Measurements from ENCODE around the gene SLC4A2.

DNA sequence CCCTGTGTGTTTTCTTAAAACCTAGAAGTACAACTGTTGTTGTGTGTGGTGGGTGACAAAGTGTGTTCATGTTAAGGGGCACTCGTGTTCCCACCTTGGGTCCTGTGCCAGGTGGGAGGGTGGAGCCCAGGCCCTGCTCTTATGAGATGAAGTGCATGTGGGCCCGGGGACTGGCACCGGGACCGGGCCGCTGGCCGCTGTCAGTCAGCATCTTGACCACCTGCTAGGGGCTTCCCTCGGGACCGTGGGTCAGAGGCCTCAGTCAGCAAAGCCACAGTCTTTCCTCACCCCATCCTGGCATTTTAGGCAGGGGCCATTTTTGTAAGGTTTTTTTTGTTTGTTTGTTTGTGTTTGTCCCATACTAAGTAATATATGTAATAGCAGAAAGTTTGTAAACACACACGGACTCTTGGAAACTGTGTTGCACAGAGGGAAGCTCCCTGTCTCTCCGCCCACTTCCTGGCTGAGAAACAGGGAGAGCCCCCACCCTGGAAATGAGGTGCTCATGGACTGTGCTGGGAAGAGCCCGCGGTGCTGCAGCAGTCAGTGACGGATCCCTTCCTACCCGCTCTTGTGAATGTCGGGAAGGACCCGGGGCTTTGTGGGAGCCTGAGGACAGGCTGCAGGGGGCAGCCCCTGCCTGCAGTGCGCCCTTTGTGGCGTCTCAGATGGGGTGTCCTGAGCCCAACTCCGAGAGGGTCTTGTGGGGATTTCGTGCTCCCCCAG lies 40.3 kb downstream of the SLC4A2 start:
- TF ChIP-seq, protein P1, sequence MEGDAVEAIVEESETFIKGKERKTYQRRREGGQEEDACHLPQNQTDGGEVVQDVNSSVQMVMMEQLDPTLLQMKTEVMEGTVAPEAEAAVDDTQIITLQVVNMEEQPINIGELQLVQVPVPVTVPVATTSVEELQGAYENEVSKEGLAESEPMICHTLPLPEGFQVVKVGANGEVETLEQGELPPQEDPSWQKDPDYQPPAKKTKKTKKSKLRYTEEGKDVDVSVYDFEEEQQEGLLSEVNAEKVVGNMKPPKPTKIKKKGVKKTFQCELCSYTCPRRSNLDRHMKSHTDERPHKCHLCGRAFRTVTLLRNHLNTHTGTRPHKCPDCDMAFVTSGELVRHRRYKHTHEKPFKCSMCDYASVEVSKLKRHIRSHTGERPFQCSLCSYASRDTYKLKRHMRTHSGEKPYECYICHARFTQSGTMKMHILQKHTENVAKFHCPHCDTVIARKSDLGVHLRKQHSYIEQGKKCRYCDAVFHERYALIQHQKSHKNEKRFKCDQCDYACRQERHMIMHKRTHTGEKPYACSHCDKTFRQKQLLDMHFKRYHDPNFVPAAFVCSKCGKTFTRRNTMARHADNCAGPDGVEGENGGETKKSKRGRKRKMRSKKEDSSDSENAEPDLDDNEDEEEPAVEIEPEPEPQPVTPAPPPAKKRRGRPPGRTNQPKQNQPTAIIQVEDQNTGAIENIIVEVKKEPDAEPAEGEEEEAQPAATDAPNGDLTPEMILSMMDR (conservative IDR thresholded peaks at IDR 0.05 in 1 of 2, IDR thresholded peaks at IDR 0.05 in 1 of 2; ENCODE audit: extremely low read depth in 1 of 2, insufficient read depth in 1 of 2, low read depth in 1 of 2, low read length in 2 of 2): no peak
- TF ChIP-seq EZH2 (IDR thresholded peaks at IDR 0.05; ENCODE audit: borderline replicate concordance, low read length): no peak

Data from mammary epithelial cell (primary cell).